HG02840 (cell line): ENCODE data around the gene L1CAM.
A peak's percentile ranks its signal among the peaks of the same experiment; 100 is the strongest.

Experiments
- ATAC-seq: cut with Tn5 transposase; IDR thresholded peaks from one replicate; pipeline ENCODE4 v1.9.1; 2021; ENCODE audit warnings: mild to moderate bottlenecking, moderate library complexity, moderate number of reproducible peaks; ENCODE audit not compliant: unreplicated experiment, low FRiP score

L1CAM gene

GRCh38 chrX:153885968-153886903 lies at the start of gene L1CAM:
Gene L1CAM (minus strand): TSS chrX:153886173. CDS start chrX:153875836, 10,337 bp downstream.
- ATAC-seq: no peak

- ATAC-seq: no peak
Observed at GRCh38 chrX:153935326-153935851, 49.4 kb upstream of the L1CAM start.

DNA sequence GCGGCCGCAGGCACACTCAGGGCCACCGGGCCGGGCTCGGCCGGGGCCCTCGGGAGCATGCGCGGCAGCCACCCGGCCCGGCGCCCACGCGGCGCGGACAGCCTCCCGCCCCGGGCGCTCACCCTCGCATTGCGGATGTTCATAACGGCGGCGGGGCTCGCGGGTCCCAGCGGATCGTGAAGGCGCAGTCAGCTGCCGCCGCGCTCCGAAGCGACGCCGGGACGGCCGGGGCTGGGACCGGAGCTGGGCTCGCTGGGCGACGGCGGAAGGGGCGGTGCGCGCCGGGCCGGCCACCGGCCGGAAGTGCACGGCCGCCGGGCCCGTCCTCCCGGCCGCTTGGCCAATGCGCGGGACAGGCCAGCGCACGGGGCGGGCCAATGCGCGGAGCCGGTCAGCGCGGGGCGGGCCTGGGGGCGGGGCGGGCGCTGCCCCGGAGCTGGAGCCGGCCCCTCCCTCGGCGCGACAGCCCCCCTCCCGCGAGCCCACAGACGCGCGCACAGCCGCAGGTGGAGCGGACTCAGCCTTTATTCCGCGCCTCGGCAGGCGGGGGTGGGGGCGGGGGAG lies 48.9 kb upstream of the L1CAM start, which contains the start of gene NAA10:
Gene NAA10, minus strand, starts transcription at position 276 of the 564 bp plus-strand sequence. Its CDS starts 133 bp downstream, at position 143.
- ATAC-seq: peak; percentile 70

DNA sequence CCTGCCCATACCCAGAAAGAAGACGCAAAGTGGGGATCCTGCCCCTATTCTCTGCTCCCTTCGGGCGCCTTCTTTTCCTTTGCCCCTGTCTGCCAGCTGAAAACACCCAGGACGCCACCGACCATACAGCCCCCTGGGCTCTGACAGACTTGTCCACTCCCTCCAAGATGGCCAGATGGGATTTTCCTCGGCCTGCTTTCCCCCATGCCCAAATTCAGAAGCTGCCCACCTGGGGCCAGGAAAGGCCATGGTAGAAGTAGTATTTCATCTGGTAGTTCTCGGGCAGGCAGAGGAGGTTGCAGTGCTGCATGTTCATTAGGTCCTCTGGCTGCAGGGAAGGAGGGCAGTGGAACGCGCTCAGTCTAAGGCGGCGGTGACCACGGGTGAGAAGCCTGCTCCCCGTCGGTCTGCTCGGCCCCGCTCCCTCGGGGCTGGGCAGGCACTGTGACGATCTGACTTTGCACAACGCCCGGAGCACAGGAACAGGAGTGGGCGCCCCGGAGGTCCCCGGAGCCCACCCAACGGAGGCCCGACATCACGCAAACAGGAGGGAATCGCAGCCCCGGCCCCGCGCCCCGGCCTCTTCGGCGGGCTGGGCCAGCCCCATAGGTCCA lies 48.3 kb upstream of the L1CAM start:
- ATAC-seq: no peak

- no peak for ATAC-seq
Observed at GRCh38 chrX:153933748-153934147, 47.8 kb upstream of the L1CAM start.

DNA sequence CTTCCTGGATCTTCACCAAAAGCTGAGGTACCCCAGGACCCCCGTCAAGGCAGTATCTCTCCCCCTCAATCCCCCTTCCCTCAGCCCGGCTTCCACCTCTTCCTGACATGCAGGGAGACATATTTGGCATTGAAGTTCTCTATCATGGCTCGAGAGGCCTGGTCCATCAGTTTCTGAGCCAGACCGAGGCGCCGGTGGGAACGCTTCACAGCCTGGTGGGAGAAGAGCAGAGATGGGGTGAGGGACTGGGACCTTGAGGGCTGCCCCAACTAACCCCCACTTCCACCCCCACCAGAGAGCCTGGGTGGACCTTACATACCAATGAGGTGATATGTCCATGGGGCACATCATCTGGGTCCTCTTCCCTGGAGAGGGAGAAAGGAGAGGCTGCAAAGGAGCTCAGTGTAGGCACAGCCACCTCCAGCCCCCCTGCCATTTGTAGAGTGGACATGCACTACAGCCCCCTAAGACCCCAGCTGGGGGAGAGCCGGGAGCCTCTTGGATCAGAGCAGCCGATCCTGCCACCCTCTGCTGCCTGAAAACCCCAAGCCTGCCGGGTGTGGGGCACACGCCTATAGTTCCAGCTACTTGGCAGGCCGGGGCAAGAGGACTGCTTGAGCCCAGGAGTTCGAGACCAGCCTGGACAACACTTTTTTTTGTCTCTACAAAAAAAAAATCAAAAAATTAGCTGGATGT lies 46.4 kb upstream of the L1CAM start:
- no peak for ATAC-seq

- no peak for ATAC-seq
Observed at GRCh38 chrX:153931748-153932147, 45.8 kb upstream of the L1CAM start.

- ATAC-seq: no peak
Observed at GRCh38 chrX:153931151-153931550, 45.2 kb upstream of the L1CAM start.

GRCh38 chrX:153930011-153930910 lies 44.3 kb upstream of the L1CAM start:
- ATAC-seq: no peak

- ATAC-seq: no peak
Observed at GRCh38 chrX:153929576-153929975, 43.6 kb upstream of the L1CAM start.

DNA sequence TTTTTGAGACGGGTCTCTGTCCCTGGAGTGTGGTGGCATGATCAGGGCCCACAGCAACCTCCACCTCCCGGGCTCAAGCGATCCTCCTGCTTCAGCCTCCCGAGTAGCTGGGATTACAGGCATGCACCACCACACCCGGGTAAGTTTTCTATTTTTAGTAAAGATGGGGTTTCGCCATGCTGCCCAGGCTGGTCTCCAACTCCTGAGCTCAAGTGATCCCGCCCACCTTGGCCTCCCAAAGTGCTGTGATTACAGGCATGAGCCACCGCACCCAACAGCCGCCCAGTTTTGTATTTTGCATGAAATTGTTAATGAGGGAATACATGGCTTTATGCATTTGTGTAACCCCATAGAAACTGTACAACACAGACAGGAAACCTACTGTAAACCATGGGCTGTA lies 42.9 kb upstream of the L1CAM start:
- ATAC-seq: no peak

DNA sequence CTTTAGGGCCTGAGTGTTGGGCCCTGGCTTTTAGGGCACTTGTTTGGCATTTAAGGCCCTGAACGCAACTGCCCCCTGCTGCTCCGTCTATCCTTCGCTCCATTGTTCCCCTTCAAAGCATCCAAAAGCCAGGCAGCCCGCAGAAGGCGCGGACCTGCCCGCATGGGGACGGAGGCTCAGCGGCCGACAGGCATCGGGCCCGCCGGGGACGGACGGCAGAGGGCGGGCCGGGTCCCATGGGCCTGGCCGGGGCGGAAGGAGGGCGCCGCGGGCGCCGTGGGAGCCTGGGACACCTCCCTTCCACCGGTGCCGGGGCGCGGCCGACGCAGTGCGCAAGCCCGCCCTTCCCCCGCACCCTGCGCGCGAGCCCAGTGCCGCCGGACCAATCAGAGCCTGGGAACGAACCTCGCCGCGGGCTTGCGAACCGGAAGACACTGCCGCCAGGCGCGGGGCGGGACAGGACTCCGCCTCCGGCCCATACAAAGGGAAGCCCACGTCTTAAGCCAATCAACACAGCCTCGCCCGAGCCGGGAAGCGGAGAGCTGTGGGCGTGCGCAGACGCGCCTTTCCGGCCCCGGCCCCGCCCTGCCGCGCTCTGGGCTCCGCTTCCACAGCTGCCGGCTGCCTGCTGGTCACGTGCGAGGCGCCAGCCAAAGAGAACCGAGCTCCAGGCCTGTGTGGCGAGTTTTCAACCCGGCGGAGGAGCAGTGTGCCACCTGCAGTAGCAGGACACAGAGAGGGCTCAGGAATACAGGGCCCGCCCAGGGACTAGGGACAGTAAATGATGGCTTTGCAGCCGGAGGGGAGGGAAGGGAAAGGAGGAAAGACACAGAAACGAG lies 42.2 kb upstream of the L1CAM start:
- ATAC-seq: peak; percentile 60

GRCh38 chrX:153927672-153927921 lies 41.6 kb upstream of the L1CAM start:
- ATAC-seq: no peak

DNA sequence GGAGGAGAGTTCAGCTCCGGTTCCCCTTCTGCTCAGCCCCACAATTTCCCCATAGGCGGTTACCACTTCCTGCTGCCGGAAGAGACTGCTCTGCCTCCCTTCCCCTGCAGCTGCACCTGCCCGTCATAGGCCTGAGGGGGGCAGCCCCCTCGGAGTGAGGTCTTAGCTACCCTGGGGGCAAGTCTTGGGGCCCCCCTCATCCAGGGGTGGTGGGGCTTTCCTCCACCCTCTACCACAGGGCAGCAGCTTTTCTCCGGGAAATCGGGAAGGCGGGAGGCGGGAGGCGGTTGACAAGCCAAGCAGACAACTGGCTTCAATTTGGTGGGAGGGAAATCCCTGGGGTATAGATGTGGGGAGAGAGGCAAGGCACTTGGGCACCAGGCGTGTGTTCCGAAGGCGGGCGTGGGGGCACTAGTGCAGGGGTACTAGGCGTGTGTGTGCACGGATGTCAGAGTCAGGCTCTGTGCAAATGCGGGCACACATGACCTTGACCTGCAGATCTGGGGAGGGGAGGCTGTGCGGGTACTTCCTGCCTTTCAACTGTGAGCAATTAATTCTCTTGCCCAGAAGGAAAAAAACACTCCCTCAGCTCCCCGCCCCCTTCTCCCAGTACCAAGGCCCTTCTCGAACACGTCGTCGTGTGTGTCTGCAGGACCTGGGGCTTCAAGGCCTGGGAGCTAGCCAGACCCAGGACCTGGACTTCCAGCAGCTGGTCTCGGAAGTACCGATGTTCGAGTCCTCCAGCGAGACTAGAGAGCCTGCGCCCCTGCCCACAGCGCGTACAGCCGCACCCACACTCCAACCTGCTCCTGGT lies 41.1 kb upstream of the L1CAM start:
- ATAC-seq: peak; percentile 43

- ATAC-seq: no peak
Observed at GRCh38 chrX:153926552-153926857, 40.5 kb upstream of the L1CAM start.

DNA sequence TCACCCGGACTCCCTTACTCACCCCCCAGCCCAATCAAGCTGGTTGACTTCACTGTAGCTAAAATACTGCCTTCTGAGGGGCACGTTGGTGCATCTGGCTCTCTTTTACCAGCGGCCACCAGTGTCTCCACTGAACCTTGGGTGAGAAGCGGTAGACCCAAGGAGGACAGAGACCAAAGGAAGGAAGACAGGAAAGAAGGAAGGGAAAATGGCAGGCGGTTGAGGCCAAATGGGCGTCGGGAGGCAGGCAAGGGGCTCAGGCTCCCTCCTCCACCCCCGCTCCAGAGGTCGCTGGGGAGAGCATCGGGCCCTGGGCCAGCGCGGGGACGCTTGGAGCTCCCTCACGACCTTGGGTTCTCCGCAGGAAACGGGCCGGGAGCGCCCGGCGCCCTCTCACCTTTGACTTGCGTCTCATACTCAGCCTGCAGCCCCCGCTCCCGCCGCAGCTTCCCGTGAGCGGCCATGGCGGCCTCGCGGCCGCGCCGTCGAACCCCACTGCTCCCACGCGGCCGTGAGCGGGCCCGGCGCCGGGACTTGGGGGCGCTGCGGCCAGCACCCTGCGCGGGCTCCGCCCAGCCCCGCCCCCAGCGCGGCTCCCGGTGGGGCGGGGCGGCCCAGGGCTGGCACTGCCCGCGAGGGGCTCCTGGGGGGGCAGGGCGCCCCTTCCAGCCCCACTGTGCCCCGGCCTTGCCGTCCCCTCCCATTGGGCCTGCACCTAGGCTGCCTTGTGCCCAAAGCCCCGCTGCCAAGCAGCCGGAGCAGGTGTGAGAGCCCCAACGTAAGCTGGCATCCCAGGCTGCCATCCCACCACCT lies 40.0 kb upstream of the L1CAM start, which contains the start of gene ARHGAP4:
Gene ARHGAP4, minus strand, starts transcription at position 526 of the 813 bp plus-strand sequence. Its CDS starts 62 bp downstream, at position 464.
- no peak for ATAC-seq

GRCh38 chrX:153925387-153925738 lies 39.4 kb upstream of the L1CAM start:
- ATAC-seq: no peak
